Measurements from ENCODE around the gene ZNF385B. TPM values are rescaled to one million over a fixed set of nuclear protein-coding genes. Genes with fewer than 3 reads are reported as not detected.
"Not testable (repeated sequence)": the region's sequence is repeated elsewhere in the genome, so short reads cannot be mapped to it uniquely, and the experiment has no call there.

The ZNF385B gene
- total RNA-seq, 1 donor from 2014 or later = 1.0 TPM

DNA sequence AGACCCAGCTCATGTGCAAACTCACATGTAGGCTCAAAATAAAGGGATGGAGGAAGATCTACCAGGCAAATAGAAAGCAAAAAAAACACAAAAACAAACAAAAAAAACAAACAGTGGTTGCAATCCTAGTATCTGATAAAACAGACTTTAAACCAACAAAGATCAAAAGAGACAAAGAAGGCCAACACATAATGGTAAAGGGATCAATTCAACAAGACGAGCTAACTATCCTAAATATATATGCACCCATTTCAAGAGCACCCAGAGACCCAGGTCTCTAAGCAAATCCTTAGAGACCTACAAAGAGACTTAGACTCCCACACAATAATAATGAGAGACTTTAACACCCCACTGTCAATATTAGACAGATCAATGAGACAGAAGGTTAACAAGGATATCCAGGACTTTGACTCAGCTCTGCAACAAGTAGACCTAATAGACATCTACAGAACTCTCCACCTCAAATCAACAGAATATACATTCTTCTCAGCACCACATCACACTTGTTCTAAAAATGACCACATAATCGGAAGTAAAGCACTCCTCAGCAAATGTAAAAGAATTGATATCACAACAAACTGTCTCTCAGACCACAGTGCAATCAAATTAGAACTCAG lies 229.5 kb downstream of the ZNF385B start:
- not testable (repeated sequence) for H3K27ac ChIP-seq (ENCODE audit: low read depth, low read length); H3K4me1 ChIP-seq (ENCODE audit: control insufficient read depth in 3 of 3, insufficient read depth in 3 of 3, low read length in 3 of 3); H3K9ac ChIP-seq (ENCODE audit: low read depth in 1 of 3, low read length in 3 of 3); H3K36me3 ChIP-seq (ENCODE audit: control insufficient read depth in 3 of 3, insufficient read depth in 3 of 3, low read length in 3 of 3); H3K27me3 ChIP-seq (ENCODE audit: control insufficient read depth in 3 of 3, insufficient read depth in 3 of 3, low read length in 3 of 3); H3K9me3 ChIP-seq (ENCODE audit: control insufficient read depth in 3 of 3, low read length in 3 of 3); H3K4me3 ChIP-seq (ENCODE audit: low read length in 3 of 3)

DNA sequence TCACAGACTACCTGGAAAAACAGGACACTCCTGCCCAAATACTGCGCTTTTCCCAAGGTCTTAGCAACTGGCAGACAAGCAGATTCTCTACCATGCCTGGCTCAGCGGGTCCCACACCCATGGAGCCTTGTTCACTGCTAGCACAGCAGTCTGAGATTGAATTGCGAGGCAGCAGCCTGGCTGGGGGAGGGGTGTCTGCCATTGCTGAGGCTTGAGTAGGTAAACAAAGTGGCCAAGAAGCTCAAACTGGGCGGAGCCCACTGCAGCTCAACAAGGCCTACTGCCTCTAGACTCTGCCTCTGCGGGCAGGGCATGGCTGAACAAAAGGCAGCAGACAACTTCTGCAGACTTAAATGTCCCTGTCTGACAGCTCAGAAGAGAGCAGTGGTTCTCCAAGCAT lies 231.6 kb downstream of the ZNF385B start:
- H3K27ac ChIP-seq (ENCODE audit: low read depth, low read length); H3K4me1 ChIP-seq (ENCODE audit: control insufficient read depth in 3 of 3, insufficient read depth in 3 of 3, low read length in 3 of 3); H3K4me3 ChIP-seq (ENCODE audit: low read length in 3 of 3); H3K36me3 ChIP-seq (ENCODE audit: control insufficient read depth in 3 of 3, insufficient read depth in 3 of 3, low read length in 3 of 3); H3K9ac ChIP-seq (ENCODE audit: low read depth in 1 of 3, low read length in 3 of 3); H3K9me3 ChIP-seq (ENCODE audit: control insufficient read depth in 3 of 3, low read length in 3 of 3); H3K27me3 ChIP-seq (ENCODE audit: control insufficient read depth in 3 of 3, insufficient read depth in 3 of 3, low read length in 3 of 3): not testable (repeated sequence)

DNA sequence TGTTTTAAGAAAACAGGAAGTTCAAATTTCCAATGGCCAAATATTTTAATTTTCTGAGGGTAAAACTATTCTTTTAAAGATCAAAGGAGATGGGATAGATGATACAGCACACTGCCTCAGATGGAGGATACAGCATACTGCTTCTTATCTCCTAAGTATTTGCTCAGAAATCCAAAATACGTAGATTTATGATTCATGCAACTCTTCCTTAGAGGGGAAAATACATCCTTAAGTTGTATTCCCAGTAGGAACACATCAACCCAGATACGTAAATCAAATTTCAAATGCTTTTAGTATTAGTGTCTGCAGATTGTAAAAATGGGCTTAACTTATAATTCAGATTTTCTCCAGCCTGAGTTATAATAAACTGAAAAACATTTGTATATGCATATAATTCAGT lies 235.2 kb downstream of the ZNF385B start:
- H3K4me1 ChIP-seq (ENCODE audit: control insufficient read depth in 3 of 3, insufficient read depth in 3 of 3, low read length in 3 of 3) = peaks cover 0 to 6% (median 6%) of the 10 kb centered on the region in 3 donors

DNA sequence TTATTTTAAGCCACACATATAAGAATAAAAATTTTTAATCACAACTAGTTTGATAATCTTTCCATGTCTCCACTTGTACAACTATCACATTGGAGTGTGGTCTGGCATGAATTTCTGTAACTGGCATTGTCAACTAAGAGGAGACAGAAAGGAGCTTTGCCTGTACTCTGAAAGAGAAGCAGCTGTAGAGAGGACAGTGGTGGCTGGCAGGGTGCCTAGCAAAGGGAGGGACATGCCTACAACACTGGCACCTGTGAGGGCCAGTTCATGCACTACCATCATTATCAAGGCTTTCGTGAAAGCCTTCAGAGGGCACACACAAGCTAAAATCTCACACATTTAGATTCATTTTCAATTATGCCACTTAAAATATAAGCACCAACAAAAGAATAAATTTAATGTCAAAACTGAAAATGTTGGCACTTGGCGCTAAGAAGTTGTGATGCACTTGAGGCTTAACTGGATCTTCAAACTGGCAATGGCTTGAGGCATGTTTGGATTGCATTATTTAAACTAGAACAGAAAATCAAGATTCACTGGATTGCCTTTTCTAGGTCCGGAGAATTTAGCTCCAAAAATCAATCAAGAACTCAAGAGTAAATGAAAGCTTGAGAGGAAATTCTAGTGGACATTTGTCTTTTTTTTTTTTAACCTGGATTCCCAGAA lies 238.6 kb downstream of the ZNF385B start:
- Histone ChIP-seq H3K4me3 (ENCODE audit: low read length in 3 of 3) (no peak overlapping the region), H3K4me1 (ENCODE audit: control insufficient read depth in 3 of 3, insufficient read depth in 3 of 3, low read length in 3 of 3) (peaks cover 0 to 8% (median 6%) of the 10 kb centered on the region in 3 donors), H3K27ac (ENCODE audit: low read depth, low read length) (no peak overlapping the region), H3K9me3 (ENCODE audit: control insufficient read depth in 3 of 3, low read length in 3 of 3) (no peaks in the 10 kb centered on the region), H3K36me3 (ENCODE audit: control insufficient read depth in 3 of 3, insufficient read depth in 3 of 3, low read length in 3 of 3) (no peaks in the 10 kb centered on the region), H3K27me3 (ENCODE audit: control insufficient read depth in 3 of 3, insufficient read depth in 3 of 3, low read length in 3 of 3) (no peaks in the 10 kb centered on the region), H3K9ac (ENCODE audit: low read depth in 1 of 3, low read length in 3 of 3) (no peak overlapping the region)

More for the DNA sequence above, 235.2 kb downstream of the ZNF385B start:
- Histone ChIP-seq H3K9ac (ENCODE audit: low read depth in 1 of 3, low read length in 3 of 3) (no peak overlapping the region), H3K27me3 (ENCODE audit: control insufficient read depth in 3 of 3, insufficient read depth in 3 of 3, low read length in 3 of 3) (no peaks in the 10 kb centered on the region), H3K4me3 (ENCODE audit: low read length in 3 of 3) (no peak overlapping the region), H3K27ac (ENCODE audit: low read depth, low read length) (no peak overlapping the region), H3K36me3 (ENCODE audit: control insufficient read depth in 3 of 3, insufficient read depth in 3 of 3, low read length in 3 of 3) (no peaks in the 10 kb centered on the region), H3K9me3 (ENCODE audit: control insufficient read depth in 3 of 3, low read length in 3 of 3) (no peaks in the 10 kb centered on the region)

DNA sequence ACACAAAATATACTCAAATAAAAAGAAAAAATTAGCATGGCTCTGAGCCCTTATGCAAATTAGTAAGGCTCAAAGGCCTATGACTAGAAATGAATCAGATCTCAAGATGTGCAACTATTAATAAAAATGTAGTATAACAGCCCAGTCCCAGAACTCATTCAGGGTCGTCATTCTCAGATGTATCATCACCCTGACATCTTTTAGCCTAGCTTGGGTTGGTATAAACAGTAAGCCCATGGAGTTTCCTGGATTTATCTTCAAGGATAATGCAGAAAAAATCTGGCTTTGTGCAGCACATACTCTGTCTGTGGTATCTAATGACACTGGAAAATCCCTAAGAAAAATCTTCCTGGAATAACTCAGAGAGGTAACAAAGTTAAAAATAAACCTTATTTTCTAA lies 239.3 kb downstream of the ZNF385B start:
- no peaks in the 10 kb centered on the region for H3K27me3 ChIP-seq (ENCODE audit: control insufficient read depth in 3 of 3, insufficient read depth in 3 of 3, low read length in 3 of 3)
- no peak overlapping the region for H3K4me3 ChIP-seq (ENCODE audit: low read length in 3 of 3)
- H3K4me1 ChIP-seq (ENCODE audit: control insufficient read depth in 3 of 3, insufficient read depth in 3 of 3, low read length in 3 of 3) = peaks cover 0 to 8% (median 6%) of the 10 kb centered on the region in 3 donors
- H3K27ac ChIP-seq (ENCODE audit: low read depth, low read length) = no peak overlapping the region
- no peak overlapping the region for H3K9ac ChIP-seq (ENCODE audit: low read depth in 1 of 3, low read length in 3 of 3)
- H3K9me3 ChIP-seq (ENCODE audit: control insufficient read depth in 3 of 3, low read length in 3 of 3) = no peaks in the 10 kb centered on the region
- H3K36me3 ChIP-seq (ENCODE audit: control insufficient read depth in 3 of 3, insufficient read depth in 3 of 3, low read length in 3 of 3) = no peaks in the 10 kb centered on the region

DNA sequence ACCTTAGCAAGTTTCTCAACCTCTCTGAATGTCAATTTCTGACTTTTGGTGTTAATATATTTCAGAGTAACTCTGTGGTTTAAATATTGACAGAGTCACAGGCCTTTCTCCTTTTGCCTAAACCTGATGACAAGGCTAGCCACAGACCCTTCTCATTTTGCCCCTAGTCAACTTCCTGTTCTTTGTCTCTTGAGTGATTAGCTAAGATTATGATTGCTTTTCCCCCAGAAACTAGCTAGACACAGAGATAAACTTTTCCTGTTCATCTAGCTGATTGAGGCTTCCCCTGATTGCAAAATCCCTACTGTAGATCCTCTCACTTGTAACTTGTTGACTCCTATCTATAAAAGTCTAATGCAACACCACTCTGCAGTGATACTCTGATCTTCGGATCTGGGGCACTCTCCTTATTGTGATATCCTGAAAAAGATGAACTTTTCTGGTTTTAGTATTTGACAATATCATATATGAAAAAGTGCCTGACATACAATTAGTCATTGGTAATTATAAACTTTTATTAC lies 241.4 kb downstream of the ZNF385B start:
- no peak overlapping the region for H3K9ac ChIP-seq (ENCODE audit: low read depth in 1 of 3, low read length in 3 of 3)
- no peaks in the 10 kb centered on the region for H3K36me3 ChIP-seq (ENCODE audit: control insufficient read depth in 3 of 3, insufficient read depth in 3 of 3, low read length in 3 of 3)
- H3K9me3 ChIP-seq (ENCODE audit: control insufficient read depth in 3 of 3, low read length in 3 of 3) = no peaks in the 10 kb centered on the region
- peaks cover 0 to 8% (median 6%) of the 10 kb centered on the region in 3 donors for H3K4me1 ChIP-seq (ENCODE audit: control insufficient read depth in 3 of 3, insufficient read depth in 3 of 3, low read length in 3 of 3)
- H3K27ac ChIP-seq (ENCODE audit: low read depth, low read length) = no peak overlapping the region
- no peak overlapping the region for H3K4me3 ChIP-seq (ENCODE audit: low read length in 3 of 3)
- no peaks in the 10 kb centered on the region for H3K27me3 ChIP-seq (ENCODE audit: control insufficient read depth in 3 of 3, insufficient read depth in 3 of 3, low read length in 3 of 3)

DNA sequence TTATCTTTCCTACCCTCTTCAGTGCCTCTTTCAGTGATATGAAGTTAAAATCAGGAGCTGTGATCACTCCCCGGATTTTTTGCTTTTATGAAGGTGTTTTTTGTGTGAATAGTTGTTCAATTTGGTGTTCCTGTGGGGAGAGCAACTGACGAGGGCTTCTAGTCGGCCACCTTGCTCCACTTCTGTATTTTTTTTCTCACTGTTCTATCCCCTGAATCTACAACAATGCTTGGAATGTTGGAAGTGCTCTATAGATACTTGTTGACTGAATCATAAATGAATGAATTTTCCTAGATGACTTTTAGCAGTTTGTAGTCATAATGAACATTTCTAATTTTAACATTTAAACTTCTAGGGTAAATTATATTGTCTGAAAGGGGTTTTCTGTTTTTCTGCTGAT lies 247.3 kb downstream of the ZNF385B start:
- Histone ChIP-seq H3K9ac (ENCODE audit: low read depth in 1 of 3, low read length in 3 of 3) (no peak overlapping the region), H3K27ac (ENCODE audit: low read depth, low read length) (no peak overlapping the region), H3K4me3 (ENCODE audit: low read length in 3 of 3) (no peak overlapping the region), H3K9me3 (ENCODE audit: control insufficient read depth in 3 of 3, low read length in 3 of 3) (no peaks in the 10 kb centered on the region), H3K36me3 (ENCODE audit: control insufficient read depth in 3 of 3, insufficient read depth in 3 of 3, low read length in 3 of 3) (no peaks in the 10 kb centered on the region), H3K4me1 (ENCODE audit: control insufficient read depth in 3 of 3, insufficient read depth in 3 of 3, low read length in 3 of 3) (peaks cover 0 to 2% (median 0%) of the 10 kb centered on the region in 3 donors), H3K27me3 (ENCODE audit: control insufficient read depth in 3 of 3, insufficient read depth in 3 of 3, low read length in 3 of 3) (no peaks in the 10 kb centered on the region)

DNA sequence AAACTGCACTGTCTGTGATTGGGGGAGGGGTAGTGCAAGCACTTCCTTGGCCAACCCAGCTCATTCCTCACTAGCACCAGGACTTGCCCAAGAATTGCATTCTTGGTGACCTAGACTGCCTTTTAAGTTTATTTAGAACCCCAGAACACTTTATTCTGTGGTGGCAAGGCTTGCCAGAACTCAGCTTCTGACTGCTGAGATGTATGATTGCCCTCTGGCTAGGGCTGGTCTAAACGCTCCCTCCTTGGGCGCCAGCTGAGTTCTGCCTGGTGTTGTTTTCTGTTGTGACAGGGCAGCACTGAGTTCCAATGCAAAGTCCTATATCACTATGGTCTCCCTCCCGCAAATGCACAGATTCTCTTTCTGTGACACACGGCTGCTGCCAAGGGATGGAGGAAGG lies 247.7 kb downstream of the ZNF385B start:
- H3K4me3 ChIP-seq (ENCODE audit: low read length in 3 of 3) = no peak overlapping the region
- H3K27me3 ChIP-seq (ENCODE audit: control insufficient read depth in 3 of 3, insufficient read depth in 3 of 3, low read length in 3 of 3) = no peaks in the 10 kb centered on the region
- no peak overlapping the region for H3K9ac ChIP-seq (ENCODE audit: low read depth in 1 of 3, low read length in 3 of 3)
- H3K36me3 ChIP-seq (ENCODE audit: control insufficient read depth in 3 of 3, insufficient read depth in 3 of 3, low read length in 3 of 3) = no peaks in the 10 kb centered on the region
- H3K4me1 ChIP-seq (ENCODE audit: control insufficient read depth in 3 of 3, insufficient read depth in 3 of 3, low read length in 3 of 3) = peaks cover 0 to 2% (median 0%) of the 10 kb centered on the region in 3 donors
- no peaks in the 10 kb centered on the region for H3K9me3 ChIP-seq (ENCODE audit: control insufficient read depth in 3 of 3, low read length in 3 of 3)
- no peak overlapping the region for H3K27ac ChIP-seq (ENCODE audit: low read depth, low read length)

DNA sequence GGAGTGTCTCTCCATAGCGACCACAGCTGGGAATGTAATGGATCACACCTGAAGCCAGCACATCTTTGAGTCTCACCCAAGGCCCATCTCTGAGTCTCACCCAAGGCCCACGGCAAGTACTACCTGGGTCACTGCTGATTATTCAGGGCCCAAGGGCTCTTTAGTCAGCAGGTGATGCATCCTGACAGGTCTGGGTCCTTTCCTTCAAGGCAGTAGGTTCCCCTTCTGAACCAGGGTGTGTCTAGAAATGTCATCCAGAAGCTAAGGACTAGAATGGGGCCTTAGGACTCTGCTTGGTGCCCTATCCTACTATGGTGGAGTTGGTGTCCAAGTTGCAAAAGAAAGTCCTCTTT lies 248.1 kb downstream of the ZNF385B start:
- no peak overlapping the region for H3K4me3 ChIP-seq (ENCODE audit: low read length in 3 of 3)

DNA sequence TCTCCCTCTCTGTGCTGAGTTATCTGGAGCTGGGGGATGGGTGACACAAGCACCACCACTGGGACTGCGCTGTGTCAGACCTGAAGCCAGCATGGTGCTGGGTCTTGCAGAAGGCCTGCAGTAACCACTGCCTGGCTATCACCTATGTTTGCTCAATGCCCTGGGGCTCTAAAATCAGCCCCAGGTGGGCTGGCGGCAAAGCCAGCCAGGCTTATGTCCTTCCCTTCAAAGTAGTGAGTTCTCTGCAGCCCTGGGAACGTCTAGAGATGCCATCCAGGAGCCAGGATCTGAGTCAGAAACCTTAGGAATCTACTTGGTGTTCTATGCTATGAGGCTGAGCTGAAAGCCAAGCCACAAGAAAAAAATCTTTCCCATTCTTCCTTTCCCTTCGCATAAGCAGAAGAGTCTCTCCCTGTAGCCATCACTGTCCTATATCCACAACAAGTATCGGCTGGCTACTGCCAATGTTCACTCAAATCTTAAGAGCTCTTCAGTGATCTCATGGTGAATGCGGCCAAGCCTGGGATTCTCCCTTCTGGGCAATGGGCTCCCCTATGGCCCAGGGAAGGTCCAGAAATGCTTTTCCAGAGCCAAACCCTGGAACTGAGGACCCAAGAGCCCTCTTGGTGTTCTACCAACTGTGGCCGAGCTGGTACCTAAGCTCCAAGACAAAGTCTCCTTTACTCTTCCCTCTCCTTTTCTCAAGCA lies 248.7 kb downstream of the ZNF385B start:
- Histone ChIP-seq H3K36me3 (ENCODE audit: control insufficient read depth in 3 of 3, insufficient read depth in 3 of 3, low read length in 3 of 3) (no peaks in the 10 kb centered on the region), H3K9me3 (ENCODE audit: control insufficient read depth in 3 of 3, low read length in 3 of 3) (no peaks in the 10 kb centered on the region), H3K4me3 (ENCODE audit: low read length in 3 of 3) (no peak overlapping the region), H3K9ac (ENCODE audit: low read depth in 1 of 3, low read length in 3 of 3) (no peak overlapping the region), H3K27ac (ENCODE audit: low read depth, low read length) (no peak overlapping the region), H3K4me1 (ENCODE audit: control insufficient read depth in 3 of 3, insufficient read depth in 3 of 3, low read length in 3 of 3) (no peaks in the 10 kb centered on the region), H3K27me3 (ENCODE audit: control insufficient read depth in 3 of 3, insufficient read depth in 3 of 3, low read length in 3 of 3) (no peaks in the 10 kb centered on the region)

More for the DNA sequence above, 248.1 kb downstream of the ZNF385B start:
- Histone ChIP-seq H3K4me1 (ENCODE audit: control insufficient read depth in 3 of 3, insufficient read depth in 3 of 3, low read length in 3 of 3) (no peaks in the 10 kb centered on the region), H3K27me3 (ENCODE audit: control insufficient read depth in 3 of 3, insufficient read depth in 3 of 3, low read length in 3 of 3) (no peaks in the 10 kb centered on the region), H3K36me3 (ENCODE audit: control insufficient read depth in 3 of 3, insufficient read depth in 3 of 3, low read length in 3 of 3) (no peaks in the 10 kb centered on the region), H3K9ac (ENCODE audit: low read depth in 1 of 3, low read length in 3 of 3) (no peak overlapping the region), H3K27ac (ENCODE audit: low read depth, low read length) (no peak overlapping the region), H3K9me3 (ENCODE audit: control insufficient read depth in 3 of 3, low read length in 3 of 3) (no peaks in the 10 kb centered on the region)
